Progenitor cell of endocrine pancreas (in vitro differentiated cells): ENCODE results near the gene ARHGAP15. TPM values are rescaled to one million over a fixed set of nuclear protein-coding genes. Genes with fewer than 3 reads are reported as not detected.

Source experiments
- DNase-seq: peaks from one replicate; pipeline ENCODE4 v3.0.0; 2021; ENCODE audit warnings: low spot score; ENCODE audit not compliant: unreplicated experiment
- H3K27ac Mint-ChIP-seq: 2 replicates; pipeline ENCODE4 v1.8.0; 2021; ENCODE audit warnings: mild to moderate bottlenecking, moderate library complexity, mixed read lengths
- H3K27me3 Mint-ChIP-seq: 2 replicates; pipeline ENCODE4 v1.8.0; 2021; ENCODE audit warnings: mixed read lengths
- H3K36me3 Mint-ChIP-seq: 2 replicates; pipeline ENCODE4 v1.8.0; 2022; ENCODE audit warnings: mixed read lengths; ENCODE audit not compliant: insufficient read depth
- H3K4me1 Mint-ChIP-seq: 2 replicates; pipeline ENCODE4 v1.8.0; 2021; ENCODE audit warnings: low read depth, mixed read lengths
- H3K4me3 Mint-ChIP-seq: 2 replicates; pipeline ENCODE4 v1.8.0; 2021; ENCODE audit warnings: low read depth, mild to moderate bottlenecking, moderate library complexity, mixed read lengths
- H3K9me3 Mint-ChIP-seq: 2 replicates; pipeline ENCODE4 v1.8.0; 2021; ENCODE audit warnings: low read depth, mixed read lengths
- CTCF ChIP-seq: fragments of 200-600 bp; sonication (generic); IDR thresholded peaks from one replicate; pipeline ENCODE4 v1.5.0; 2021; ENCODE audit warnings: antibody characterized with exemption, mild to moderate bottlenecking; ENCODE audit not compliant: unreplicated experiment
- total RNA-seq: library from RNA; stranded (reverse); gene quantifications from 2 replicates; pipeline ENCODE4 v1.2.1, GENCODE V29; 2021

The ARHGAP15 gene
- total RNA-seq, 1 donor from 2014 or later = not detected

DNA sequence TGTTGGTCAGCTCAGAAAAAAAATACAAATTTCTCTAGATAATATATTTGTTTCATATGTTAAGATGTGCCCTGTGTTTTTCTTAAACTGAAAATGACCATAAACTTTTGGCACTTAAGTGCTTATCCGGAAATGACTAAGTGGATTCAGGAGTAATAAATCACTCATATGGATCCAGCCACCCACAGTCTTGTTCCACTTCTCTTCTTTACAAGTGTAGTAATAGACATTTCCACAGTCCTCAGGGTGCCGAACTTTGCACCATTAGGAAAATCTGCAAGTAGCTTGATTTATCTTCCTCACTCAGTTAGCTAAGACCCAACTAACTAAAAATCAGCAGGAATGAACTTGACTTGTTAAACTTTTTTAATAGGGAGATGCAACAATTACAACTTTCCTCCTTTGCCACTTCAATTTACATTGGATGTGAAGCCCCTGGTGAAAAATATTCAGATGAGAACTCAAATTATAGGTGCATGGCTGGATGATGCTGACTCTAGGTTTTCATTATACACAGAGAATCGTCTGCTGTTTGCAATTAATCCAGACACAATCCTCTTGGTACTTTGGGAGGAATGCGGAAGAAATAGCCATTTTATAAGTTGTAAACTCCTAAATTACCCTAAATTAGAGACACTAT lies 322.5 kb downstream of the ARHGAP15 start:
- no peak overlapping the region for H3K4me3 Mint-ChIP-seq

GRCh38 chr2:143452817-143453451 lies 323.7 kb downstream of the ARHGAP15 start:
- Mint-ChIP-seq H3K27me3 (no peaks in the 10 kb centered on the region), H3K36me3 (no peaks in the 10 kb centered on the region), H3K27ac (no peak overlapping the region), H3K4me3 (no peak overlapping the region), H3K4me1 (no peaks in the 10 kb centered on the region), H3K9me3 (no peaks in the 10 kb centered on the region)
- DNase-seq = no peak
- no peak for TF ChIP-seq CTCF

More for the DNA sequence above, 322.5 kb downstream of the ARHGAP15 start:
- Mint-ChIP-seq H3K27ac (no peak overlapping the region), H3K27me3 (no peaks in the 10 kb centered on the region), H3K36me3 (no peaks in the 10 kb centered on the region), H3K4me1 (no peaks in the 10 kb centered on the region), H3K9me3 (no peaks in the 10 kb centered on the region)
- no peak for DNase-seq
- no peak for TF ChIP-seq CTCF

GRCh38 chr2:143453981-143454511 lies 324.8 kb downstream of the ARHGAP15 start:
- H3K27me3 Mint-ChIP-seq = no peaks in the 10 kb centered on the region
- DNase-seq = no peak
- no peak for TF ChIP-seq CTCF
- H3K4me1 Mint-ChIP-seq = no peaks in the 10 kb centered on the region
- no peaks in the 10 kb centered on the region for H3K36me3 Mint-ChIP-seq
- H3K9me3 Mint-ChIP-seq = no peaks in the 10 kb centered on the region
- H3K27ac Mint-ChIP-seq = no peak overlapping the region
- H3K4me3 Mint-ChIP-seq = no peak overlapping the region

GRCh38 chr2:143455317-143455716 lies 326.1 kb downstream of the ARHGAP15 start:
- no peak overlapping the region for H3K27ac Mint-ChIP-seq
- no peaks in the 10 kb centered on the region for H3K9me3 Mint-ChIP-seq
- no peaks in the 10 kb centered on the region for H3K27me3 Mint-ChIP-seq
- H3K4me3 Mint-ChIP-seq = no peak overlapping the region
- H3K36me3 Mint-ChIP-seq = no peaks in the 10 kb centered on the region
- TF ChIP-seq CTCF = no peak
- no peaks in the 10 kb centered on the region for H3K4me1 Mint-ChIP-seq
- DNase-seq = no peak

GRCh38 chr2:143458258-143459190 lies 329.3 kb downstream of the ARHGAP15 start:
- no peaks in the 10 kb centered on the region for H3K36me3 Mint-ChIP-seq
- no peak for DNase-seq
- no peak overlapping the region for H3K27ac Mint-ChIP-seq
- H3K4me3 Mint-ChIP-seq = no peak overlapping the region
- no peaks in the 10 kb centered on the region for H3K4me1 Mint-ChIP-seq
- no peak for TF ChIP-seq CTCF
- no peaks in the 10 kb centered on the region for H3K27me3 Mint-ChIP-seq
- peaks cover 4% of the 10 kb centered on the region for H3K9me3 Mint-ChIP-seq
